LNCaP clone FGC (cell line): ENCODE measurements around the gene CENPN.

Experiments
- DNase-seq: peaks from one replicate; pipeline ENCODE4 v3.0.0-alpha.2; 2011; ENCODE audit warnings: low read depth
- H3K4me3 ChIP-seq: 2 replicates; pipeline ENCODE4 v1.5.1; 2011; ENCODE audit warnings: mild to moderate bottlenecking, low read depth, low read length, control low read depth
- CTCF ChIP-seq: IDR thresholded peaks from 2 replicates; pipeline ENCODE4 v1.5.1; 2012; ENCODE audit warnings: mild to moderate bottlenecking; ENCODE audit not compliant: control insufficient read depth, insufficient read depth; ENCODE audit errors: extremely low read depth

The CENPN gene

GRCh38 chr16:80990978-80991377 is 16.0 kb upstream of the CENPN start:
- no peak for TF ChIP-seq CTCF
- DNase-seq: peak; percentile 92
- H3K4me3 ChIP-seq: no peak overlapping the region

- no peak overlapping the region for H3K4me3 ChIP-seq
- TF ChIP-seq CTCF: no peak
- DNase-seq: no peak
Measured at GRCh38 chr16:80991792-80992430, 15.1 kb upstream of the CENPN start.

GRCh38 chr16:80992676-80993293 is 14.2 kb upstream of the CENPN start:
- H3K4me3 ChIP-seq: no peak overlapping the region
- no peak for TF ChIP-seq CTCF
- no peak for DNase-seq

- no peak for DNase-seq
- TF ChIP-seq CTCF: no peak
- H3K4me3 ChIP-seq: no peak overlapping the region
Measured at GRCh38 chr16:80993307-80993706, 13.7 kb upstream of the CENPN start.

GRCh38 chr16:80993834-80994233 is 13.2 kb upstream of the CENPN start:
- H3K4me3 ChIP-seq: no peak overlapping the region
- no peak for TF ChIP-seq CTCF
- no peak for DNase-seq

- H3K4me3 ChIP-seq: no peak overlapping the region
- TF ChIP-seq CTCF: no peak
- DNase-seq: no peak
Measured at GRCh38 chr16:80994451-80994850, 12.6 kb upstream of the CENPN start.

DNA sequence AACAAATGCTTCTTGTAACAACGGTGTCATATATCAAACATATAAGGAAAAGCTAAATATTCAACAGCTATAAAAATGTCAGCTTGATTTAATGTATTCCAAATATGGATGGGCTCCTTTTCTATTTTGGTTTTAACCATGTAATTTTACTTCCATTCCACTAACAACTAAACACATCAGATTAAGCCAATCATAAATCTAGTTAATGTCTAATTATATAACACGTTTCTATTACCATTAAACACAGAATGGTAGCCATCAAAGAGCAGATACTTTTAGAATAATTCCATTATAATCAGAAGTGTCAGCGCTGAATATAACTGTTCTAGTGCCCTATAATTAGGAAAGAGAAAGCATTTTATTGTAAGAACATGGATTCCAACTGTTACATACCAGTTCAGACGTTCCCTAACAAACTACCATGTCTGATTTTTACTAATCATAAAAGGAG is 10.3 kb upstream of the CENPN start:
- no peak for DNase-seq
- peak overlapping the region; percentile 19; the same call in 1 of the 2 replicates for H3K4me3 ChIP-seq

More for the DNA sequence above, 10.3 kb upstream of the CENPN start:
- TF ChIP-seq CTCF: no peak
